H1 (cell line): ENCODE measurements around the gene CAPN7. TPM values are rescaled to one million over a fixed set of nuclear protein-coding genes. Genes with fewer than 3 reads are reported as not detected.

Source experiments
- CTCF ChIA-PET: fragments of 300-600 bp; sonication (Branson Sonifier 250); formaldehyde crosslinking; loops from one replicate; lab custom pipeline; 2021; ENCODE audit not compliant: partially characterized antibody; lab: Charles Lee
- POLR2A ChIA-PET: fragments of 300-600 bp; sonication (Branson Sonifier 250); formaldehyde crosslinking; loops from one replicate; lab custom pipeline; 2021; ENCODE audit warnings: inconsistent platforms; ENCODE audit not compliant: partially characterized antibody; lab: Charles Lee
- DNase-seq, 2 experiments: peaks; one replicate each; pipeline versions ENCODE4 v3.0.0 to v3.0.0-alpha.2; 2010 to 2022; ENCODE audit warnings: low spot score in 2 of 2, low read depth in 1 of 2, mixed read lengths in 1 of 2
- FAIRE-seq: peaks from 2 replicates; lab custom pipeline; 2011; peaks lifted over from hg19 to GRCh38; lab: Jason Lieb, UNC
- H2AFZ ChIP-seq: 2 replicates; pipeline ENCODE4 v1.8.1; 2012; ENCODE audit warnings: low read length, inconsistent platforms
- H2AK5ac ChIP-seq: 2 replicates; pipeline ENCODE4 v1.6.1; 2013; ENCODE audit warnings: low read depth, low read length
- H2BK120ac ChIP-seq: replicated peaks from 2 replicates; pipeline ENCODE3; 2013; ENCODE audit warnings: low read depth, low read length, inconsistent platforms
- H2BK12ac ChIP-seq: 2 replicates; pipeline ENCODE4 v1.6.1; 2013; ENCODE audit warnings: low read depth, low read length
- H2BK15ac ChIP-seq: 2 replicates; pipeline ENCODE4 v1.6.1; 2013; ENCODE audit warnings: low read length
- H2BK20ac ChIP-seq: 2 replicates; pipeline ENCODE4 v1.6.1; 2013; ENCODE audit warnings: low read length
- H2BK5ac ChIP-seq: 2 replicates; pipeline ENCODE4 v1.6.1; 2013; ENCODE audit warnings: low read depth, low read length
- H3K14ac ChIP-seq: 2 replicates; pipeline ENCODE4 v1.6.1; 2013; ENCODE audit warnings: inconsistent platforms; ENCODE audit not compliant: insufficient read length
- H3K18ac ChIP-seq: 2 replicates; pipeline ENCODE4 v1.6.1; 2013; ENCODE audit warnings: low read length; ENCODE audit errors: extremely low read depth
- H3K23ac ChIP-seq: 2 replicates; pipeline ENCODE4 v1.6.1; 2013; ENCODE audit warnings: inconsistent platforms; ENCODE audit not compliant: insufficient read length
- H3K23me2 ChIP-seq: 2 replicates; pipeline ENCODE4 v1.6.1; 2013; ENCODE audit warnings: low read depth, low read length
- H3K27ac ChIP-seq: 2 replicates; pipeline ENCODE4 v1.6.1; 2011; ENCODE audit warnings: low read depth, low read length, inconsistent platforms
- H3K27me3 ChIP-seq, 4 experiments: replicated peaks in 1 of 4; 1 replicate in 1 of 4; 2 replicates in 3 of 4; pipeline versions ENCODE4 v1.6.1 to v1.8.1; 2011 to 2013; ENCODE audit warnings: low read length in 3 of 4, mild to moderate bottlenecking in 3 of 4, inconsistent platforms in 2 of 4, mixed read lengths in 2 of 4, moderate library complexity in 1 of 4; ENCODE audit not compliant: control insufficient read depth in 3 of 4, insufficient read depth in 3 of 4; ENCODE audit errors: extremely low read depth in 1 of 4
- H3K36me3 ChIP-seq, 4 experiments: 2 replicates each; pipeline versions ENCODE4 v1.6.1 to v1.8.1; 2011 to 2013; ENCODE audit warnings: mild to moderate bottlenecking in 4 of 4, low read length in 3 of 4, moderate library complexity in 2 of 4, control low read depth in 1 of 4, inconsistent platforms in 1 of 4; ENCODE audit not compliant: insufficient read depth in 4 of 4, control insufficient read depth in 2 of 4
- H3K4ac ChIP-seq: replicated peaks from 2 replicates; pipeline ENCODE3; 2013; ENCODE audit warnings: low read length, low read depth, mixed read lengths, inconsistent platforms; ENCODE audit not compliant: insufficient read length
- H3K4me1 ChIP-seq, 4 experiments: replicated peaks in 1 of 4; 1 replicate in 1 of 4; 2 replicates in 3 of 4; pipeline versions ENCODE4 v1.6.1 to v1.8.1; 2011 to 2013; ENCODE audit warnings: low read length in 3 of 4, inconsistent platforms in 2 of 4, mixed read lengths in 1 of 4; ENCODE audit not compliant: insufficient read depth in 4 of 4, control insufficient read depth in 3 of 4
- H3K4me2 ChIP-seq, 2 experiments: 2 replicates each; pipeline versions ENCODE4 v1.6.1 to v1.8.1; 2011 to 2013; ENCODE audit warnings: low read depth in 2 of 2, low read length in 2 of 2, control low read depth in 1 of 2, inconsistent platforms in 1 of 2, mild to moderate bottlenecking in 1 of 2; ENCODE audit not compliant: insufficient read depth in 1 of 2
- H3K4me3 ChIP-seq, 4 experiments: fragments of 200-600, 300-600 bp in 1 of 4; sonication (generic), shearing (Covaris generic), sonication (Bioruptor Twin) in 1 of 4; 2 replicates each; pipeline versions ENCODE4 v1.5.1 to v1.8.1; 2011 to 2016; ENCODE audit warnings: low read length in 4 of 4, low read depth in 3 of 4, control low read depth in 2 of 4, inconsistent platforms in 2 of 4, mild to moderate bottlenecking in 2 of 4, mixed read lengths in 1 of 4, moderate library complexity in 1 of 4; ENCODE audit not compliant: insufficient read depth in 2 of 4; ENCODE audit errors: extremely low read depth in 1 of 4
- H3K56ac ChIP-seq: replicated peaks from 2 replicates; pipeline ENCODE3; 2013; ENCODE audit warnings: low read depth, mild to moderate bottlenecking, mixed read lengths, low read length, inconsistent platforms; ENCODE audit not compliant: insufficient read length
- H3K79me1 ChIP-seq: 2 replicates; pipeline ENCODE4 v1.6.1; 2013; ENCODE audit warnings: low read depth, low read length, control low read depth
- H3K79me2 ChIP-seq, 2 experiments: 2 replicates each; pipeline versions ENCODE4 v1.6.1 to v1.8.1; 2012 to 2013; ENCODE audit warnings: low read length in 2 of 2, mild to moderate bottlenecking in 2 of 2, inconsistent platforms in 1 of 2; ENCODE audit not compliant: insufficient read depth in 2 of 2, control insufficient read depth in 1 of 2
- H3K9ac ChIP-seq, 4 experiments: replicated peaks in 1 of 4; 1 replicate in 1 of 4; 2 replicates in 3 of 4; pipeline versions ENCODE4 v1.6.1 to v1.8.1; 2011 to 2013; ENCODE audit warnings: low read depth in 3 of 4, low read length in 3 of 4, control low read depth in 2 of 4, mild to moderate bottlenecking in 2 of 4, moderate library complexity in 2 of 4, inconsistent platforms in 1 of 4; ENCODE audit errors: extremely low read depth in 1 of 4
- H3K9me3 ChIP-seq, 2 experiments: 2 replicates each; pipeline versions ENCODE4 v1.6.1 to v1.8.1; 2012 to 2013; ENCODE audit warnings: mild to moderate bottlenecking in 2 of 2, moderate library complexity in 2 of 2, control low read depth in 1 of 2, inconsistent platforms in 1 of 2, low read depth in 1 of 2, low read length in 1 of 2, mixed read lengths in 1 of 2; ENCODE audit not compliant: insufficient read depth in 2 of 2
- H4K20me1 ChIP-seq, 2 experiments: replicated peaks in 1 of 2; 2 replicates each; pipeline versions ENCODE3 to v1.8.1; 2011 to 2013; ENCODE audit warnings: inconsistent platforms in 2 of 2, low read length in 2 of 2, mild to moderate bottlenecking in 1 of 2; ENCODE audit not compliant: insufficient read depth in 2 of 2, control insufficient read depth in 1 of 2
- H4K5ac ChIP-seq: 2 replicates; pipeline ENCODE4 v1.6.1; 2013; ENCODE audit warnings: low read length, low read depth, mixed read lengths, inconsistent platforms; ENCODE audit not compliant: insufficient read length
- H4K8ac ChIP-seq: 2 replicates; pipeline ENCODE4 v1.8.0; 2013; ENCODE audit warnings: mild to moderate bottlenecking, moderate library complexity, low read length, inconsistent platforms; ENCODE audit not compliant: insufficient read depth; ENCODE audit errors: extremely low read depth
- H4K91ac ChIP-seq: replicated peaks from 2 replicates; pipeline ENCODE3; 2013; ENCODE audit warnings: low read length, mixed read lengths, inconsistent platforms; ENCODE audit not compliant: insufficient read length
- BRCA1 ChIP-seq: IDR thresholded peaks from 2 replicates; pipeline ENCODE4 v1.6.1; 2012; ENCODE audit warnings: low read depth, low read length, improper control_type of control experiment
- CHD1 ChIP-seq: IDR thresholded peaks from 2 replicates; pipeline ENCODE4 v1.6.1; 2012; ENCODE audit warnings: low read depth, low read length, improper control_type of control experiment
- EP300 ChIP-seq, 2 experiments: IDR thresholded peaks; 1 replicate in 1 of 2; 2 replicates in 1 of 2; pipeline ENCODE4 v1.6.1; 2011 to 2012; ENCODE audit warnings: low read depth in 2 of 2, low read length in 2 of 2, mild to moderate bottlenecking in 2 of 2, borderline replicate concordance in 1 of 2, inconsistent platforms in 1 of 2, moderate library complexity in 1 of 2
- JUND ChIP-seq: IDR thresholded peaks from 2 replicates; pipeline ENCODE4 v1.6.1; 2011; ENCODE audit warnings: mild to moderate bottlenecking, improper control_type of control experiment, low read length
- RAD21 ChIP-seq, 2 experiments: IDR thresholded peaks in 1 of 2; conservative IDR thresholded peaks in 1 of 2; 2 replicates each; pipeline ENCODE4 v1.6.1; 2011; ENCODE audit warnings: low read depth in 2 of 2, low read length in 2 of 2, improper control_type of control experiment in 1 of 2, inconsistent platforms in 1 of 2, mild to moderate bottlenecking in 1 of 2, moderate library complexity in 1 of 2
- YY1 ChIP-seq: IDR thresholded peaks from 2 replicates; pipeline ENCODE4 v1.6.1; 2011; ENCODE audit warnings: low read depth, mild to moderate bottlenecking, low read length
- ZNF274 ChIP-seq: IDR thresholded peaks from 2 replicates; pipeline ENCODE4 v1.7.0; 2012; ENCODE audit warnings: low read length, borderline replicate concordance; ENCODE audit errors: extremely low read depth
- WGBS, 2 experiments: shearing (Covaris generic) in 1 of 2; methylation state at CpG; one replicate each; pipeline versions ENCODE4 v1.1.6 to v1.1.7; 2013 to 2015; ENCODE audit warnings: low lambda C conversion rate in 2 of 2, mixed read lengths in 2 of 2, inconsistent platforms in 1 of 2, low coverage in 1 of 2, missing lambda C conversion rate in 1 of 2; ENCODE audit not compliant: insufficient replicate concordance in 2 of 2, insufficient coverage in 1 of 2, insufficient read length in 1 of 2; ENCODE audit errors: extremely low coverage in 1 of 2, missing lambda C conversion rate in 1 of 2; 5-methylcytosine and 5-hydroxymethylcytosine counted together
- polyA plus RNA-seq, 7 experiments: library from polyadenylated mRNA; depleted of rRNA in 3 of 7; stranded (reverse) in 5 of 7; unstranded in 2 of 7; fragments of >200 nt in 5 of 7; fragments of 200-250 nt in 2 of 7; gene quantifications; 1 replicate in 5 of 7; 2 replicates in 1 of 7; 4 replicates in 1 of 7; pipeline versions ENCODE4 v1.2.1 to v1.2.3, GENCODE V29; 2011 to 2013; ENCODE audit warnings: missing spikeins in 2 of 7, mixed read lengths in 2 of 7
- total RNA-seq: library from RNA; stranded (reverse); fragmentation: NEBNext Ultra II Directional; extraction: Animal tissue kit (Norgen Biotek cat#: 25700); gene quantifications from 2 replicates; pipeline ENCODE4 v1.2.1, GENCODE V29; 2021

The CAPN7 gene
- total and polyA plus RNA-seq, 2 of the 8 experiments (the other 6 are each of a cell fraction or from before 2014, with no cell fraction given), result 5.3 to 13.2 TPM

- H2AK5ac ChIP-seq, result no peak overlapping the region
- no peak overlapping the region for H3K14ac ChIP-seq
- H4K20me1 ChIP-seq, result peaks cover 0 to 8% of the 10 kb centered on the region in 2 experiments
- no peaks in the 10 kb centered on the region for H3K27me3 ChIP-seq
- H3K4me3 ChIP-seq, result no peak overlapping the region
- H2BK20ac ChIP-seq, result no peak overlapping the region
- peaks cover 4% of the 10 kb centered on the region; the same call in 1 of the 2 replicates for H3K79me1 ChIP-seq
- no peak overlapping the region for H4K8ac ChIP-seq
- no peak overlapping the region for H3K9ac ChIP-seq
- 94% methylated on average over 5 of the region's 5 CpGs; no CpG with 5 or more reads in 1 of the 2 experiments for WGBS, 2 experiments
- no peak for FAIRE-seq
- H2BK15ac ChIP-seq, result no peak overlapping the region
- H3K27ac ChIP-seq, result no peak overlapping the region
- H3K9me3 ChIP-seq, result no peaks in the 10 kb centered on the region
- TF ChIP-seq ZNF274, result no peak
- TF ChIP-seq RAD21 (IDR thresholded peaks at IDR 0.05 in 1 of 2, conservative IDR thresholded peaks at IDR 0.05 in 1 of 2; ENCODE audit: low read depth in 2 of 2, low read length in 2 of 2), result no peak
- TF ChIP-seq JUND, result no peak
- TF ChIP-seq CHD1, result no peak
- TF ChIP-seq EP300 (IDR thresholded peaks at IDR 0.05; ENCODE audit: borderline replicate concordance in 1 of 2, low read depth in 2 of 2, low read length in 2 of 2), result no peak
- no peak for TF ChIP-seq BRCA1
- TF ChIP-seq YY1, result no peak
- H3K23ac ChIP-seq, result no peak overlapping the region
- no peaks in the 10 kb centered on the region for H3K79me2 ChIP-seq
- H3K56ac ChIP-seq, result no peak overlapping the region
- ChIA-PET CTCF (interaction anchor here (0.8 to 13.8 kb wide), 10 partner anchors 9 to 121 kb away, joined by 3 to 180 read pairs (median 4); no protein-coding TSS in a partner anchor), POLR2A (interaction anchor here (0.6 kb wide), 1 partner anchor 680 kb away, joined by 4 read pairs; no protein-coding TSS in a partner anchor)
- no peaks in the 10 kb centered on the region for H3K23me2 ChIP-seq
- H2BK120ac ChIP-seq, result no peak overlapping the region
- H3K4me2 ChIP-seq, result no peak overlapping the region
- H4K91ac ChIP-seq, result no peak overlapping the region
- H2AFZ ChIP-seq, result no peak overlapping the region
- no peak overlapping the region for H3K4ac ChIP-seq
- no peak overlapping the region for H3K18ac ChIP-seq
- H4K5ac ChIP-seq, result no peak overlapping the region
- no peak overlapping the region for H2BK5ac ChIP-seq
- H2BK12ac ChIP-seq, result no peak overlapping the region
- no peak for DNase-seq
- no peaks in the 10 kb centered on the region for H3K36me3 ChIP-seq
- peaks cover 0 to 8% (median 3%) of the 10 kb centered on the region in 4 experiments; a peak in 4 of 7 replicates for H3K4me1 ChIP-seq
Measured at GRCh38 chr3:15284121-15284889, 78.3 kb downstream of the CAPN7 start.
